GM19043 (cell line): ENCODE measurements around the gene RCN1.
"Not testable (repeated sequence)": the region's sequence is repeated elsewhere in the genome, so short reads cannot be mapped to it uniquely, and the experiment has no call there.

Source experiments
- ATAC-seq: cut with Tn5 transposase; IDR thresholded peaks from one replicate; pipeline ENCODE4 v1.9.1; 2021; ENCODE audit warnings: low read depth; ENCODE audit not compliant: unreplicated experiment

Gene RCN1

GRCh38 chr11:32073644-32074026 lies 17.2 kb upstream of the RCN1 start:
- ATAC-seq: no peak

GRCh38 chr11:32079553-32079952 lies 11.3 kb upstream of the RCN1 start:
- ATAC-seq: no peak

DNA sequence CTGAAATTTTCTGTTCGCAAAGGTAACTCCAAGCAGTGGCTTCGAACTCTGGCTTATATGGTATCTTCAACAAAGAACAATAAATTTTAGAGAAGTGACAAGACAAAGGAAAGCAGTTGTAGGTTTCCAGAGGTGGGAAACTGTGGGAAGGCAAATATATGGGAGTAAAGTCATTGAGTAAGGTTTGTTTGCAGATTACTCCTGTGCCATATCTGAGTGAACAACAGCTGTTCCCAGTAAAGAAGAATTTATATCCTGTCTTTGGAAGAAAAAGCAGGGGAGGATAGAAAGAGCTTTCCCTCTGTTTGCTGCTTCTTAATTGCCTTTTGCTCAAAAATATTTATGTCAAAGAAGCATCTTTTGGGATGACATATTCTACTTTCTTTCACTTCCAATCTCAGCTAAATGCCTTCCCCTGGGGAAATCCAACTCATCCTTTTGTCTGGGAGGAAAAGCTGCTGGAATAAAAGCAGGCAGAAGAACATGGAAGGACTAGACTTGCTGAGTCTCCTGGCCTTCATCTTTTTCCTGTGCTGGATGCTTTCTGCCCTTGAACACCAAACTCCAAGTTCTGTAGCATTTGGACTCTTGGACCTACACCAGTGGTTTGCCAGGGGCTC lies 10.4 kb upstream of the RCN1 start:
- ATAC-seq: no peak

GRCh38 chr11:32081129-32081641 lies 9.7 kb upstream of the RCN1 start:
- no peak for ATAC-seq

DNA sequence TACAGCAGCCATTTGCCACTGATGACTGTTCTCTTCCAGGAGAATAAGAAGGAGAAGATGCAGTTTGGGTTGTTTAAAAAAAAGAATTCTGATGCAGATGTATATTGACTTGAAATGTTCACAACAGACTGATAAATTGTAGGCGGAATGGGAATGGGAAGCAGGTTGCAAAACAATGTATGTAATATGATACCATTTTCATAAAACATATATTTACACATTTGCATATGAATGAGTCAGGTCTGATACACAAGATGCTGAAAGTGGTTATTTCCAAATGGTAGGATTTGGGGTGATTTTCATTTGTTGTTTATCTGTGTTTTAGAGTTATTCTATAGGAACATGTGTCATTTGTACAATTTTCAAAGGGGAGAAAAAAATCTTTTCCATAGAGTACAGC lies 9.0 kb upstream of the RCN1 start:
- ATAC-seq: no peak

GRCh38 chr11:32082346-32082986 lies 8.4 kb upstream of the RCN1 start:
- no peak for ATAC-seq

DNA sequence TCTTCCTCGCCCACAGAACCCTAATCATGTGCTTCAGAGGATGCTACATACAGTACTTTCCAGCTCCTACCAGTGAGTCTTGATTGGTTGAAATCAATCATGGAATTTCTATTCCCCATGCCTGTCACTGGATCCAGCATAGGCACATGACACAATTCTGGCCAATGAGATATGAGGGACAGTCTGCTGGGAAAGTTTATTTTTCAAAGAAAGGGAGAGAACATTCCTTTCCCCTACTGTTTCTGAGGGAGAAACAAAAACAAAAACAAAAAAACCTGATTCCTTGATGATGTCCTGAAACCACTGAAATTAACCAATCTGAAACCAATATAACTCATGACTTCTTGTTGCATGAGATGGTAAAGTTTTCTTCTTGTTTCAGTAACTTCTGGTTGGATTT lies 3.3 kb upstream of the RCN1 start:
- ATAC-seq: no peak

GRCh38 chr11:32088117-32088941 lies 2.5 kb upstream of the RCN1 start:
- ATAC-seq: peak; percentile 22

DNA sequence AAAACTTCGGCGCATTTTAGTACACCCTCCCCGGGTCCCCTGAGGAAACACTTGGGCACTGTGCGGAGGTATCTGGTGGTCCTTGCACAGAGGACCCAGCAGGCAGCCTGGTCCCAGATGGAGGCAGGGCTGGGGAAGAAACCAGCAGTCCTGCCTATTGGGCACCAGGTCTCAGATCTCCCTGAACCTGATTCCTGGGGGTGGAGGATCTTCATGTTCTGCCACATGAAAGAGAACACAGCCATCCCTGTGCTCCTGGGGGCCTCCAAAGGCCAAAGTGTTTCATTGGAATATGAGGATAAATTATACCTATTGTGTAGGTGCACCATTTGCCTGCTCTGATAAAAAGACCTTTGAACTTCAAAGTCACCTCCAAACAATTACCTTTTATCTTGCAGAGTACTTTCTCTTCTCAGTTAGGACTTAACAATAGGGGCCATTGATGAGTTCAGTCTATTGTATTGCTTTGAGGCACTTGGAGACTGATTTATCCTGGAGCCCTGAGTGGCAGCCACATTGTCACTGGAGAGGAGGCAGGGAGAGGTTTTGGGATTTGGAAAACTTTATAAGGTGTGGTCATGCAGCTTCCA lies 1.8 kb downstream of the RCN1 start:
- no peak for ATAC-seq

GRCh38 chr11:32094923-32095322 lies 4.0 kb downstream of the RCN1 start:
- no peak for ATAC-seq

DNA sequence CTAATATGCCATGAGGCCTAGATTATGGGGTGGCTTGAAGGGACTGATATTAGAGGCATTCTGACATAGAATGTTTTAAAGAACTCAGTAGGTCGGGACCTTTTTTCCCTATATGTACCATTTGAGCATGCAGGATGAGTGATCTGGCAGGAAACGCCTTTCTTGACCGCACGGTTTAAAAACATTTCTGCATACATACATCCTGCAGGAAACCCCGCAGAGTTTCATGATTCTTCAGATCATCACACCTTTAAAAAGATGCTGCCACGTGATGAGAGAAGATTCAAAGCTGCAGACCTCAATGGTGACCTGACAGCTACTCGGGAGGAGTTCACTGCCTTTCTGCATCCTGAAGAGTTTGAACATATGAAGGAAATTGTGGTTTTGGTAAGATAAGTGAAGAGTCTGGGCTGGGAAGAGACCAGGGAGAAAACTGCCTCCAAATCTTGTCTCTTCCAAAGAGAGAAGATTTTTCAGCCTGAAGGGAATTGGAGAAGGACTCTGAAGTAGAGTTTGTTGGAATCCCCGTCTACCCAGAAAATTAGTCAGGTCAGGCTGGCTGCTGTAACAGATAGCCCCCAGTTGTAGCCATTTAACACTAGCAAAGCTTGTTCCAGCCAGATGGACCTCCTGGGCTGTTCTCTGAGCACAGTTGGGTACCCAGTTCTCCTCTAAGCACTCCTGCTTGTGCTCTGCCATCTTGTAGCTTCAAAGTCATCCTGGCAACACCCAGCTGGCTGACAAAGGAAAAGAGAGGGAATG lies 7.4 kb downstream of the RCN1 start:
- ATAC-seq: no peak

DNA sequence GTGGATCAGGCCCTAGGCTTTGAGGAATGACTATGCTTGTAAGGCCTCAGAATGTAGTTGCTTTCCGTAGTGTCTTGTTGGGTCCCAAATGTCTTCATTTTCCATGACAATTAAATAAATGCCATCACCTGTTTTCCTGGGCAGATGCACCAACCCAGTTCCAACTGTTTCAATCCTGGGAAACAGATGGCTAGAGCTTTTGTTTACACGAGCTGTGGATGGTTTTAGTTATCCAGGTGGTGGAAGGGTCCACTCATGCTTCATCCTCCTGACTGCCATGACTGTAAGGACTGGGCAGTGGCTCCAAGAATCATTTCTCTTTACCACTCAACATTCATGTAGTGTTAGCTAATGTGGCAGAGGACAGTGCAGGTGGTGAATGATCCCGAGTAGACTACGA lies 8.6 kb downstream of the RCN1 start:
- ATAC-seq: no peak

GRCh38 chr11:32100495-32100894 lies 9.6 kb downstream of the RCN1 start:
- ATAC-seq: no peak

DNA sequence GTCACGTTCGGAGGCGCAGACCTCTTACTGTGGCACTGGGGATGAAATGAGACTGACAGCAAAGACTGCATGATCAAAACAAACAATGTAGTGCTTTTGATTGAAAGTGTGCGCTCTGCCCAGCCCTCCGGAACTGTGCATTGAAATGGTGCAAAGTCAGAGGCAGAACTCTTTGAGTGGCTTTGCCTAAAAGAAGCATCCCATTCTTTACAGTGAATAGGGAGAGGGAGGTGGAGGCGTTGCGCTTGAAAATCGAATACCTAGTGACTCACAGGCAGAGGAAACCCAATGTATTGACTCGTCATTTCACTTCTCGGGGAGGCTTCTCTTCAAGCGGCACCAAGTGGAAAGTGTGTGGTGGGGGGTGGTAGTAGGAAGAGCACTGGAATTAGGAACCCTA lies 10.9 kb downstream of the RCN1 start:
- ATAC-seq: no peak

DNA sequence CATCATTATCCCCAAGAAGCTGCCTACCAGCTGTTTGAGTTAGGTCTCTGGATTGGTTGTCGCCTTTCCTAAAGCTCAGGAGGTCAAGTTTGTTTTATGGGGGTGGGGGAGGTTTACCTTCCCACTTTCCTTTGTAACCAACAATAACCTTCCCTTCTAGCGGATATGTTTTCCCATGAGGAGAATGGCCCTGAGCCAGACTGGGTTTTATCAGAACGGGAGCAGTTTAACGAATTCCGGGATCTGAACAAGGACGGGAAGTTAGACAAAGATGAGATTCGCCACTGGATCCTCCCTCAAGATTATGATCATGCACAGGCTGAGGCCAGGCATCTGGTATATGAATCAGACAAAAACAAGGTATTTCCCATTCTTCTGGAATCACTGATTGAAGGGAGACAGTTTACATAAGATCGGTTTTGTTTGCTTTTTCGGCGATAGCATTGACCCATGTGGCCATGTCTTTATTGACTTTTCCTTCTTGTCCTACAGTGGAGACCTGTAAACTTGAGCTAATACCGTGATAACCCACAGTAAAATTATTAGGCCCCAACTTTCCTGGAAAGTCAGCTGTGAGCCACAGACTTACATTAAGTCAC lies 12.3 kb downstream of the RCN1 start:
- ATAC-seq: not testable (repeated sequence)

- ATAC-seq: no peak
These were observed 13.1 kb downstream of the RCN1 start for GRCh38 chr11:32103941-32104340.

DNA sequence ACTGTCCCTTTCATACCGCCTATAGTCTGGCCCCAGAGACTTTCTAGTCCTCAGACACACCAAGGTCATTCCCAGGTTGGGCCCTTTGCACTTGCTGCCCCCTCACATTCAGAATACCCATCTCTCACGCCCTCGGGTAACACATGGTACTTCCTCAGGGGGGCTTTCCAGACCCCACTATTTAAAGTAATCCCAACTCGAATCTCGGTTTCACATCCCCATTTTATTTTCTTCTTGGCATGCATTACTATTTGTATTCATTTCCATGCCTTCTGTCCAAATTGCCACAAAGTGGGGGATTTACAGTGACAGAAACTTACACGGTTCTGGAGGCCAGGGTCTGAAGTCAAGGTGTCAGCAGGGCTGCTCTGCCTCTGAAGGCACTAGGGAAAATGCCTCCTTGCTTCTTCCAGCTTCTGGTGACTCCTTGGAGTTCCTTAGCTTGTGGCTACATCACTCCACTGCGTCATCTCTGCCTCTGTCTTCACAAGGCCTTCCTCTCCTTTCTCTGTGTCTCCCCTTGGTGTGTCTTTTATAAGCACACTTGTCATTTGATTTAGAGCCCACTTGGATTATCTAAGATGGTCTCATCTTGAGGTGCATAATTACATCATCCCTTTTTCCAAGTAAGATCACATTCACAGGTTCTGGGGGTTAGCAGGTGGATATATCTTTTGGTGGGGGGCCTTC lies 15.1 kb downstream of the RCN1 start:
- ATAC-seq: peak; percentile 56

- ATAC-seq: no peak
These were observed 16.8 kb downstream of the RCN1 start for GRCh38 chr11:32107647-32108046.

GRCh38 chr11:32108576-32108975 lies 17.7 kb downstream of the RCN1 start:
- no peak for ATAC-seq

DNA sequence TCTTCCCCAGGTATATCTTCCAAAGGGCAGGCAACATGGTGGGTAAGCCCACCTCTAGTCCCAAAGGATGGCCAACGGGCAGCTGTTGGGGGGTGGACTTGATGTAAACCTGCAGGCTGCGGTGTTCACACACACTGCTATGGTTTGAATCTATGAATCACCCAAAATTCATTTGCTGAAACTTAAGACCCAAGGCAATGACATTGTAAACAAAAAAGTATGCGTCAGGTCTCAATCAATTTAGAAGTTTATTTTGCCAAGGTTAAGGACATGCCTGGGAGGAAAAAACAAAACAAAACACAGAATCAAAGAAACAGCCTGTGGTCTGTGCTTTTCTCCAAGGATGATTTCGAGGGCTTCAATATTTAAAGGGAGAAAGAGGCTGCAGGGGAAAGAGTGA lies 18.3 kb downstream of the RCN1 start:
- ATAC-seq: no peak
